Measurements from ENCODE around the gene RAD51C. TPM values are rescaled to one million over a fixed set of nuclear protein-coding genes. Genes with fewer than 3 reads are reported as not detected.

Gene RAD51C
- total and polyA plus RNA-seq, 9 of the 15 experiments (the other 6 are each of a cell fraction or from before 2014, with no cell fraction given): 93.9 to 341 (median 135) TPM

- TF ChIP-seq MAZ (CRISPR knock-in tag; conservative IDR thresholded peaks at IDR 0.05 in 1 of 2, IDR thresholded peaks at IDR 0.05 in 1 of 2) (peak; percentile 84 to 99), ESRRB (CRISPR knock-in tag; IDR thresholded peaks at IDR 0.05; ENCODE audit: borderline replicate concordance) (peak; percentile 99), NR2C1 (IDR thresholded peaks at IDR 0.05) (peak; percentile 58), NR2C1 (tag; IDR thresholded peaks at IDR 0.05) (peak; percentile 54; the same call in 1 of the 2 replicates), OTX1 (CRISPR knock-in tag; IDR thresholded peaks at IDR 0.05) (peak; percentile 100), ZNF134 (CRISPR knock-in tag; conservative IDR thresholded peaks at IDR 0.05) (peak; percentile 80), ZEB2 (IDR thresholded peaks at IDR 0.05) (peak; percentile 66; the same call in 1 of the 2 replicates), ZC3H11A (IDR thresholded peaks at IDR 0.05; ENCODE audit: low read depth, low read length) (peak; percentile 98), FOXP1 (CRISPR knock-in tag; IDR thresholded peaks at IDR 0.05) (peak; percentile 99), ZNF280B (CRISPR knock-in tag; IDR thresholded peaks at IDR 0.05) (peak; percentile 99), MXD1 (CRISPR knock-in tag; IDR thresholded peaks at IDR 0.05; ENCODE audit: borderline replicate concordance, poor library complexity, severe bottlenecking) (no peak), CEBPZ (IDR thresholded peaks at IDR 0.05; ENCODE audit: borderline replicate concordance, low read depth, low read length) (peak; percentile 67), DEAF1 (CRISPR knock-in tag; IDR thresholded peaks at IDR 0.05) (peak; percentile 99), STAG1 (CRISPR knock-in tag; IDR thresholded peaks at IDR 0.05; ENCODE audit: borderline replicate concordance) (no peak), KAT2B (IDR thresholded peaks at IDR 0.05; ENCODE audit: low read depth, low read length) (no peak)
Observed at GRCh38 chr17:58658804-58659713, 33.3 kb upstream of the RAD51C start (continued).

Measured in K562 (cell line).